GM10248 (cell line): ENCODE measurements around the gene SBK3.

Source experiments
- CTCF ChIA-PET: fragments of 300-600 bp; sonication (Branson Sonifier 250); formaldehyde crosslinking; extraction: SDS; loops from one replicate; lab custom pipeline; 2021; ENCODE audit warnings: antibody characterized with exemption; lab: Yijun Ruan, JAX
- POLR2A ChIA-PET: fragments of 350-650 bp; sonication (Branson Sonifier 250); formaldehyde crosslinking; extraction: SDS; loops from one replicate; lab custom pipeline; 2020; ENCODE audit warnings: antibody characterized with exemption; lab: Yijun Ruan, JAX
- DNase-seq: peaks from one replicate; pipeline ENCODE4 v3.0.0; 2012; ENCODE audit errors: extremely low spot score
- TF ChIP-seq, protein P1 (sequence below): IDR thresholded peaks from 2 replicates; pipeline ENCODE4 v1.5.1; 2012; ENCODE audit warnings: mild to moderate bottlenecking, low read depth; ENCODE audit errors: extremely low read depth, missing control alignments, control extremely low read depth

Gene SBK3

DNA sequence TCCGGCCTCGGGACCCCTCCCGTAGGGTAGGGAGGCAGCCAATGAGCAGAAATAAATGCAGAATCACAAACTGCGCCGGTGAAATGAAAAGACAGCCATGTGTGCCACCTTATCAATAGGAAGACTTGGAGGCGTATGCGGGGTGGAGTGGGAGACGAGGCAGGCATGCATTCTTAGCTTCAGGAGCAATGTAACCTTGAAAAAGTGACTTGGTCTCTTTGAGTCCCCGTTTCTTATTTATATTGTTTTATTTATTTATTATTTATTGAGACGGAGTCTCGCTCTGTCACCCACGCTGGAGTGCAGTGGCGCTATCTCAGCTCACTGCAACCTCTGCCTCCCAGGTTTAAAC lies 41.1 kb downstream of the SBK3 start:
- POLR2A ChIA-PET: no interaction called here

DNA sequence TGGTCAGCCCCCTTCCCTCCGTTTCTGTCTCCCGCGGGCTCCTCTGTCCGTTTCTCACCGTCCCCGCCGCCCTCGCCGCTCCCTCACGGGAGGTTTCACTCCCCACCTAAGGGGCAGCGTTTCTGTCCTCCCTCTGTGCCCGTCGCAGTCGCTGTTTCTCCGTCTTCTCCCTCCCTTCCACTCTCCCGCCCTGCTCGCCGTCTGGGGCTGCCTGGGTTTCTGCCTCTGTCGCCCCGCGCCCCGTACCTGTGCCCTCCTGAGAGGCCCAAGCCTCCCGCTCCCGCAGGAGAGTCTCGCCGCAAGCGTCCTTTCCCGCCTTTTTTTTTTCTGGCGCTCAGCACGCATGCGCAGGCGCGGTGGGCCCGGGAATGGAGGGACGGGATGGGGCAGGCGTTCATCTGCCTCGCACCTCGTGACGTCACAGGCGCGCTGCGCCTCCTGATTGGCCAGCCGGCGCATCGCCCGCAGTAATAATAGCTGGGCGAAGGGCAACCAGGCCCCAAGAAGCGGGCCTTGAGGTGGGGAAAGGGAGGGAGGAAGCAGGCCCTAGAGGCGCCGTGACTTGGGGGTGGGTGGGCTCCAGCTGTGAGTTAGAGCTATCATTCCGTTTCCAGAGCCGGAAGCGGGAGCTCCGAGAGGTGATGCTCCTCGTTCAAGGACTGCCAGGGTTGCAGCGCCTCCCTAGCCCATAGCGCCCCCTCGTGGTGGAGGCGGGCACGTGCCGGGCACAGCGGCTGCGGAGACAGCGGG lies 41.7 kb downstream of the SBK3 start:
- DNase-seq: peak; percentile 99
- ChIA-PET POLR2A (no interaction called here), CTCF (interaction anchor here (0.6 to 5.0 kb wide), 55 partner anchors 10 to 1027 kb away, joined by 3 to 59 read pairs (median 4); partner anchors contain the start of genes FIZ1, ISOC2, NAT14 and PPP6R1)
- TF ChIP-seq, protein P1, sequence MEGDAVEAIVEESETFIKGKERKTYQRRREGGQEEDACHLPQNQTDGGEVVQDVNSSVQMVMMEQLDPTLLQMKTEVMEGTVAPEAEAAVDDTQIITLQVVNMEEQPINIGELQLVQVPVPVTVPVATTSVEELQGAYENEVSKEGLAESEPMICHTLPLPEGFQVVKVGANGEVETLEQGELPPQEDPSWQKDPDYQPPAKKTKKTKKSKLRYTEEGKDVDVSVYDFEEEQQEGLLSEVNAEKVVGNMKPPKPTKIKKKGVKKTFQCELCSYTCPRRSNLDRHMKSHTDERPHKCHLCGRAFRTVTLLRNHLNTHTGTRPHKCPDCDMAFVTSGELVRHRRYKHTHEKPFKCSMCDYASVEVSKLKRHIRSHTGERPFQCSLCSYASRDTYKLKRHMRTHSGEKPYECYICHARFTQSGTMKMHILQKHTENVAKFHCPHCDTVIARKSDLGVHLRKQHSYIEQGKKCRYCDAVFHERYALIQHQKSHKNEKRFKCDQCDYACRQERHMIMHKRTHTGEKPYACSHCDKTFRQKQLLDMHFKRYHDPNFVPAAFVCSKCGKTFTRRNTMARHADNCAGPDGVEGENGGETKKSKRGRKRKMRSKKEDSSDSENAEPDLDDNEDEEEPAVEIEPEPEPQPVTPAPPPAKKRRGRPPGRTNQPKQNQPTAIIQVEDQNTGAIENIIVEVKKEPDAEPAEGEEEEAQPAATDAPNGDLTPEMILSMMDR: peak; percentile 97

More for the DNA sequence above, 41.1 kb downstream of the SBK3 start:
- CTCF ChIA-PET: interaction anchor here (0.6 to 5.0 kb wide), 53 partner anchors 10 to 623 kb away, joined by 3 to 59 read pairs (median 4); partner anchors contain the start of genes CCDC106, ISOC2, KMT5C and NAT14
- TF ChIP-seq, protein P1: no peak
- DNase-seq: no peak

DNA sequence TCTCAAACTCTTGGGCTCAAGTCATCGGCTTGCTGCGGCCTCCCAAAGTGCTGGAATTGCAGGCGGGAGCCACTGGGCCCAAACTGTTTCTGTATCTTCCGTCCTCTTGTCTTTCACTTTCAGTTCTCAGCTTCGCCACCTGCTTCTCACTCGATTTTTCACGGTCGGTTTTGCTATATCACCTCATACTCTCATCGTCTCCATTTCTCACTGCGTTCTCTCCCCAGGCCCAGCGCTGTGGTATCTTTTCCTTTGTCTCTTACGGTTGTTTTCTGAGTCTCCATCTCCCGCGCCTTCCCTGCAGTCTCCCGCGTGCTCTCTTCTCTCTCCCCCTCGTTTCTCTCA lies 42.2 kb downstream of the SBK3 start:
- TF ChIP-seq, protein P1: no peak
- ChIA-PET POLR2A (no interaction called here), CTCF (interaction anchor here (0.7 to 5.0 kb wide), 29 partner anchors 11 to 1026 kb away, joined by 3 to 59 read pairs (median 4); partner anchors contain the start of genes FIZ1, ISOC2, NAT14 and RDH13)
- DNase-seq: no peak

DNA sequence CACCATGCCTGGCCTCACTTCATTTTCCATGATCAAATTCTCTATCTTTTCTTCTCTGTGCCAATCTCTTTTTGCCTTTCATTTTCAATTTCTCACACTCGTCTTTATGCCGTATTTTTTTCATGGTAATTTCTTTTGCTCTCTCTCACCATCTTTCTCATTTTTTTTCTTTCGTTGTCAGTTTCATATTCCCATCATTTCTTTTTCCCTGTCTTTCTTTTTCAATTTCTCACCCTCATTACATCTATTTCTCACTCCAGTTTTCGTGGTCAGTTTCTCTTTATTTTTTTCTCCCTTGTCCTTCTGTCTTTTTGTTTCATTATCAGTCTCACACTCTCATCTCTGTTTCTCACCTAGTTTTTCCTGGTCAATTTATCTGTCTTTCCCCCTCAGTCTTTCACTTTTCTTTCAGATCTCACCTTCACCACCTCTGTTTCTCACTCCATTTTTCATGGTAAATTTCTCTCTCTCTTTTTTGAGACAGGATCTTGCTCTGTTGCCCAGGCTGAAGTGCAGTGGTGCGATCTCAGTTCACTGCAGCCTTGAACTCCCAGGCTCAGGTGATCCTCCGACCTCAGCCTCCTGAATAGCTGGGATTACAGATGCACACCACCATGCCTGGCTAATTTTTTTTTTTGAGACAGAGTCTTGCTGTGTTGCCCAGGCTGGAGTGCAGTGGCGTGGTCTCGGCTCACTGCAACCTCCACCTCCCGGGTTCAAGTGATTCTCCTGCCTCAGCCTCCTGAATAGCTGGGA lies 43.0 kb downstream of the SBK3 start:
- no peak for DNase-seq
- ChIA-PET CTCF (interaction anchor here (2.7 to 5.0 kb wide), 2 partner anchors 35 to 40 kb away, joined by 25 to 59 read pairs; partner anchors contain the start of gene ISOC2), POLR2A (no interaction called here)
- TF ChIP-seq, protein P1: no peak

DNA sequence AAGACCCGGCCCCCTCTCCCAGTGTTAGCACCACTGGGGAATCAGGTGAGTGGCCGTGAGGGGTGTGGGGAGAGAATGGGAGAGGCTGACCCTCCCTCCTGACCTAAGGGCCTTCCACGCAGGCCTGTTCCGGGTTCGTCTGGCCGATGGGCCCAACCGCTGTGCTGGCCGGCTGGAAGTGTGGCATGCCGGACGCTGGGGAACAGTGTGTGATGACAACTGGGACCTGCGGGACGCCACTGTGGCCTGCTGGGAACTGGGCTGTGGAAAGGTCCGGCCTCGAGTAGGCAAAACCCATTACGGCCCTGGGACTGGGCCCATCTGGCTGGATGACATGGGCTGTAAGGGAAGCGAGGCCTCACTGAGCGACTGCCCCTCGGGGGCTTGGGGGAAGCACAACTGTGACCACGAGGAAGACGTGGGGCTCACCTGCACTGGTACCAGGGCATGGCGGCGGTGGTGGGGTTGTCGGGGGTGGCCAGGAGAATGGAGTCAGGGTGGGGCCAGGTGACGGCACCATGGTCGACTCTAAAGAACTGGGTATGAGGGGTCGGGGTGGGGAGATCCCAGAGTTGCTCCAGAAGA lies 44.9 kb downstream of the SBK3 start:
- no peak for DNase-seq
- TF ChIP-seq, protein P1: no peak
- ChIA-PET CTCF (interaction anchor here (0.8 to 5.0 kb wide), 4 partner anchors 16 to 833 kb away, joined by 3 to 59 read pairs (median 4); partner anchors contain the start of gene NAT14), POLR2A (no interaction called here)

DNA sequence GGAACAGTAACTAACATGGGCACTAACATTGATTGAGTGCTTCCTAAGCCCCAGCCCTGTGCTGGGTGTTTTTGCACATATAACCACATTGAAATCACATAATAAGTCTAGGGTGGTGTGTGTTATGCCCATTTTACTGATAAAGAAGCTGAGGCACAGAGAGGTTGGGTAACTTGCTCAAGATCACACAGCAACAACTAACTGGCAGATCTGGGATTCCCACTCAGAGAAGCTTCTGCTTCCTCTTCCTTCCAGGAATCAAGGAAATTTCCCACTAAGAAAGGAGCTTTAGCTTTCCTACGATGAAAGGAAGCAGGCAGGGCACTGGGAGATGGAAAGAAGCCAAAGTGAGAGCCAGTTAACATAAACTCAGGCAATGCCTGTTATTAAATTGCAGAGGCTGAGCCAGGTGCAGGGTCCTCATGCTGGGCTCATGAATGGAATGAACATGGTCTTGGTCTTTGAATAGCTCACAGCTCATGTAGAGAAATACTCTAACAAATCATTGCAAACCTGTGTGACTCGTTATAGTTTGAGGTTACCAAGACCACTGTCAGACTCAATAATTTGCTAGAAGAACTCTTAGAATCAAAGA lies 47.0 kb downstream of the SBK3 start:
- TF ChIP-seq, protein P1: no peak
- POLR2A ChIA-PET: no interaction called here
- CTCF ChIA-PET: interaction anchor here (1.1 to 3.1 kb wide), 5 partner anchors 10 to 206 kb away, joined by 3 to 16 read pairs (median 3); partner anchors contain the start of gene U2AF2
- no peak for DNase-seq
